Measurements from ENCODE around the gene ATP6V0E1. TPM values are rescaled to one million over a fixed set of nuclear protein-coding genes. Genes with fewer than 3 reads are reported as not detected.

The ATP6V0E1 gene
- total and polyA plus RNA-seq, 2 of the 4 experiments (the other 2 are of a cell fraction): 258 to 277 TPM

DNA sequence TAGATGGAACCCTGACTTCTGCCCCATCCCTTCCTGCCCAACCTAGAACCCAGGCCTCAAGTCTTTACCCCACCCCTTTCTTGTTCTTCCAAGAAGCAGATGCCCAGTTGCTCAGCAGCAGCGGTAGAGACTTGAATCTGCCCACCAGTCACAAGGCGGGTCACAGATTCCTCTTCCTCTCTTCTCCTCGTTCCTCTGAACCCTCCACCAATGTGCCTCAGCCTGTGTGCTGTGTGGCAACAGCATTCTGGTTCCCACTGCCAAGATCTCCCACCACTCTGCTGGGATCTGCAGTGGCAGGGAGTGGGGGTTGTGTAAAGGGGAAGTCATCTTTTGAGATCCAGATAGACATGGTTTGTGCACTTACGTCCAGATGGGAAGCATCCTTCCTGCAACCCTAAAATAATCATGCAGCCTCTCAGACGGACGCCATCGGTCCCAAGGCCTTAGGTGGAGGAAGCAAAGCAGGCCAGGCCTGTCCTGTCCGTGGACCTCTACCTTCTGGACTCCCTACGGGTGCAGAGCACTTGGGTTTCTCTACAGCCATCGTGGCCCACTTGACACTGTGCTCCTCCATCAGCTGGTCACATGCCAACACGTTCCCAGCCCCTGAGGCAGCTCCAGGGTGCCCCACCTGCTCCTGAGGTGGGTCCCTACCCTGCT lies 32.1 kb upstream of the ATP6V0E1 start:
- H3K27ac ChIP-seq (ENCODE audit: insufficient read depth, low read length): peak overlapping the region; percentile 62
- intact Hi-C loops (cut with micrococcal nuclease) (no loop called here), dilution Hi-C loops (cut with HindIII; ENCODE audit: low sequenced_read_pairs, unreplicated experiment) (no loop called here), in situ Hi-C loops (cut with MboI; ENCODE audit: low sequenced_read_pairs) (no loop called here)
- H2BK15ac ChIP-seq (ENCODE audit: low read depth, low read length): peak overlapping the region; percentile 86
- BruUV-seq (replicated peaks): TSS peak; percentile 87
- H3K27me3 ChIP-seq (ENCODE audit: control insufficient read depth, insufficient read depth, low read length): no peaks in the 10 kb centered on the region
- H2BK20ac ChIP-seq (ENCODE audit: low read depth, low read length): peak overlapping the region; percentile 96
- H4K91ac ChIP-seq (ENCODE audit: insufficient read depth, low read depth, low read length): peak overlapping the region; percentile 99
- ATAC-seq (ENCODE audit: low read depth) (no peak), DNase-seq (no peak)
- H3K4me2 ChIP-seq (ENCODE audit: low read depth, low read length): no peak overlapping the region
- peak overlapping the region; percentile 75 for H3K18ac ChIP-seq (ENCODE audit: low read depth, low read length)
- peak overlapping the region; percentile 69; the same call in 1 of the 2 replicates for H3K56ac ChIP-seq (ENCODE audit: extremely low read depth, insufficient read depth, low read length)
- H4K8ac ChIP-seq (ENCODE audit: low read depth in 2 of 2, low read length in 2 of 2): peak overlapping the region; percentile 87 to 88
- 84% methylated on average over 7 of the region's 11 CpGs; no CpG with 5 or more reads in 1 of the 2 experiments for WGBS, 2 experiments (ENCODE audit: extremely low coverage in 2 of 2, insufficient read length in 1 of 2)
- peaks cover 30% of the 10 kb centered on the region for H3K4me1 ChIP-seq (ENCODE audit: control insufficient read depth, insufficient read depth, low read length)
- peak overlapping the region; percentile 93 for H3K14ac ChIP-seq (replicated peaks; ENCODE audit: low read depth, low read length)
- H3K4ac ChIP-seq (ENCODE audit: low read depth, low read length): peak overlapping the region; percentile 98
- H3K9me3 ChIP-seq (ENCODE audit: control insufficient read depth, insufficient read depth, low read length): no peaks in the 10 kb centered on the region
- peak overlapping the region; percentile 38 for H2AFZ ChIP-seq (replicated peaks; ENCODE audit: low read length, poor library complexity)
- peaks cover 24% of the 10 kb centered on the region for H3K9me1 ChIP-seq (ENCODE audit: insufficient read depth, low read length)
- peak overlapping the region; percentile 93 for H2BK5ac ChIP-seq (ENCODE audit: low read depth, low read length, poor library complexity, severe bottlenecking)
- H3K9ac ChIP-seq (ENCODE audit: low read depth, low read length): peak overlapping the region; percentile 4; the same call in 1 of the 2 replicates
- peak overlapping the region; percentile 82 for H3K23ac ChIP-seq (ENCODE audit: low read depth, low read length)
- H3K79me1 ChIP-seq (ENCODE audit: low read depth in 1 of 2, low read length in 2 of 2): peaks cover 17 to 53% of the 10 kb centered on the region in 2 experiments; a peak in 3 of 4 replicates
- CTCF ChIA-PET: interaction anchor here (1.2 to 1.3 kb wide), 2 partner anchors 19 to 237 kb away, joined by 3 to 8 read pairs; no protein-coding TSS in a partner anchor
- POLR2A ChIA-PET (ENCODE audit: unreplicated experiment): interaction anchor here (1.1 kb wide), 1 partner anchor 180 kb away, joined by 4 read pairs; the partner anchor contains the start of gene DUSP1
- H4K5ac ChIP-seq (ENCODE audit: low read depth, low read length): peak overlapping the region; percentile 92
- H3K36me3 ChIP-seq (ENCODE audit: control insufficient read depth, insufficient read depth, low read length): peaks cover 21% of the 10 kb centered on the region
- H2AK5ac ChIP-seq (ENCODE audit: low read depth, low read length): peak overlapping the region; percentile 95
- peak overlapping the region; percentile 97 for H2BK120ac ChIP-seq (ENCODE audit: low read depth, low read length)
- peak overlapping the region; percentile 95 for H2AK9ac ChIP-seq (replicated peaks; ENCODE audit: low read depth, low read length, poor library complexity)
- no peaks in the 10 kb centered on the region for H4K20me1 ChIP-seq (ENCODE audit: insufficient read depth, low read length)
- no peak overlapping the region for H3K4me3 ChIP-seq (ENCODE audit: insufficient read depth, low read depth, low read length)
- TF ChIP-seq, protein P1, sequence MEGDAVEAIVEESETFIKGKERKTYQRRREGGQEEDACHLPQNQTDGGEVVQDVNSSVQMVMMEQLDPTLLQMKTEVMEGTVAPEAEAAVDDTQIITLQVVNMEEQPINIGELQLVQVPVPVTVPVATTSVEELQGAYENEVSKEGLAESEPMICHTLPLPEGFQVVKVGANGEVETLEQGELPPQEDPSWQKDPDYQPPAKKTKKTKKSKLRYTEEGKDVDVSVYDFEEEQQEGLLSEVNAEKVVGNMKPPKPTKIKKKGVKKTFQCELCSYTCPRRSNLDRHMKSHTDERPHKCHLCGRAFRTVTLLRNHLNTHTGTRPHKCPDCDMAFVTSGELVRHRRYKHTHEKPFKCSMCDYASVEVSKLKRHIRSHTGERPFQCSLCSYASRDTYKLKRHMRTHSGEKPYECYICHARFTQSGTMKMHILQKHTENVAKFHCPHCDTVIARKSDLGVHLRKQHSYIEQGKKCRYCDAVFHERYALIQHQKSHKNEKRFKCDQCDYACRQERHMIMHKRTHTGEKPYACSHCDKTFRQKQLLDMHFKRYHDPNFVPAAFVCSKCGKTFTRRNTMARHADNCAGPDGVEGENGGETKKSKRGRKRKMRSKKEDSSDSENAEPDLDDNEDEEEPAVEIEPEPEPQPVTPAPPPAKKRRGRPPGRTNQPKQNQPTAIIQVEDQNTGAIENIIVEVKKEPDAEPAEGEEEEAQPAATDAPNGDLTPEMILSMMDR (conservative IDR thresholded peaks at IDR 0.05; ENCODE audit: low read depth, low read length): no peak
- TF ChIP-seq RAD21 (IDR thresholded peaks at IDR 0.05; ENCODE audit: low read length): no peak
- TF ChIP-seq CEBPB (IDR thresholded peaks at IDR 0.05; ENCODE audit: low read depth, low read length): no peak
- TF ChIP-seq MAZ (IDR thresholded peaks at IDR 0.05; ENCODE audit: borderline replicate concordance, low read depth, low read length): no peak
- TF ChIP-seq FOS (IDR thresholded peaks at IDR 0.05; ENCODE audit: low read depth, low read length): no peak
- no peak for TF ChIP-seq NFE2L2 (IDR thresholded peaks at IDR 0.05; ENCODE audit: low read depth, low read length)
- no peak for TF ChIP-seq RCOR1 (IDR thresholded peaks at IDR 0.05; ENCODE audit: insufficient replicate concordance, low read length)
- no peak for TF ChIP-seq POLR2A (IDR thresholded peaks at IDR 0.05; ENCODE audit: low read depth, low read length)
- no peak for TF ChIP-seq MAFK (IDR thresholded peaks at IDR 0.05; ENCODE audit: low read depth, low read length)
- TF ChIP-seq SMC3 (IDR thresholded peaks at IDR 0.05; ENCODE audit: low read depth, low read length): no peak
- no peak for TF ChIP-seq MXI1 (IDR thresholded peaks at IDR 0.05; ENCODE audit: borderline replicate concordance, low read depth, low read length)
- no peak for TF ChIP-seq CHD1 (IDR thresholded peaks at IDR 0.05; ENCODE audit: low read depth, low read length)
- TF ChIP-seq, protein P2, sequence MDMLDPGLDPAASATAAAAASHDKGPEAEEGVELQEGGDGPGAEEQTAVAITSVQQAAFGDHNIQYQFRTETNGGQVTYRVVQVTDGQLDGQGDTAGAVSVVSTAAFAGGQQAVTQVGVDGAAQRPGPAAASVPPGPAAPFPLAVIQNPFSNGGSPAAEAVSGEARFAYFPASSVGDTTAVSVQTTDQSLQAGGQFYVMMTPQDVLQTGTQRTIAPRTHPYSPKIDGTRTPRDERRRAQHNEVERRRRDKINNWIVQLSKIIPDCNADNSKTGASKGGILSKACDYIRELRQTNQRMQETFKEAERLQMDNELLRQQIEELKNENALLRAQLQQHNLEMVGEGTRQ (IDR thresholded peaks at IDR 0.05; ENCODE audit: low read depth, low read length): no peak
- TF ChIP-seq, protein P3, sequence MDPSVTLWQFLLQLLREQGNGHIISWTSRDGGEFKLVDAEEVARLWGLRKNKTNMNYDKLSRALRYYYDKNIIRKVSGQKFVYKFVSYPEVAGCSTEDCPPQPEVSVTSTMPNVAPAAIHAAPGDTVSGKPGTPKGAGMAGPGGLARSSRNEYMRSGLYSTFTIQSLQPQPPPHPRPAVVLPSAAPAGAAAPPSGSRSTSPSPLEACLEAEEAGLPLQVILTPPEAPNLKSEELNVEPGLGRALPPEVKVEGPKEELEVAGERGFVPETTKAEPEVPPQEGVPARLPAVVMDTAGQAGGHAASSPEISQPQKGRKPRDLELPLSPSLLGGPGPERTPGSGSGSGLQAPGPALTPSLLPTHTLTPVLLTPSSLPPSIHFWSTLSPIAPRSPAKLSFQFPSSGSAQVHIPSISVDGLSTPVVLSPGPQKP (IDR thresholded peaks at IDR 0.05; ENCODE audit: borderline replicate concordance, low read depth, low read length): no peak
- TF ChIP-seq RFX5 (IDR thresholded peaks at IDR 0.05; ENCODE audit: low read depth, low read length): no peak
